HepG2 (cell line): ENCODE measurements around the gene INTS15. TPM values are rescaled to one million over a fixed set of nuclear protein-coding genes. Genes with fewer than 3 reads are reported as not detected.
A peak's percentile ranks its signal among the peaks of the same experiment; 100 is the strongest.

Experiments
- ATAC-seq: fragments of 200-7000 bp; cut with Tn5 transposase; 3 replicates; pipeline ENCODE4 v1.9.1; 2020; ENCODE audit warnings: mild to moderate bottlenecking, moderate library complexity
- BruUV-seq: library from RNA; stranded (reverse); fragments of 400-500 nt; replicated peaks from 2 replicates; lab custom pipeline; 2021; lab: Mats Ljungman, UMichigan
- CTCF ChIA-PET: fragments of 300-600 bp; formaldehyde crosslinking; extraction: SDS; loops from one replicate; lab custom pipeline; 2021; ENCODE audit warnings: low total read pairs, inconsistent platforms, low intra/inter-chr PET ratio; lab: Yijun Ruan, JAX
- POLR2A ChIA-PET: fragments of 350-600 bp; sonication (Branson Sonifier 250); formaldehyde crosslinking; loops from one replicate; lab custom pipeline; 2020; ENCODE audit warnings: antibody characterized with exemption, inconsistent platforms; lab: Yijun Ruan, JAX
- DNase-seq: peaks from one replicate; pipeline ENCODE4 v3.0.0-alpha.2; 2015; ENCODE audit warnings: low spot score
- FAIRE-seq: peaks from 3 replicates; lab custom pipeline; 2011; peaks lifted over from hg19 to GRCh38; lab: Jason Lieb, UNC
- H2AFZ ChIP-seq: one replicate; pipeline ENCODE4 v1.6.1; 2011; ENCODE audit warnings: low read length, inconsistent platforms
- H3K27ac ChIP-seq: fragments of 300-600 bp; 3 replicates; pipeline ENCODE4 v1.8.0; 2011; ENCODE audit warnings: mixed run types, mild to moderate bottlenecking, mixed read lengths, low read length, inconsistent platforms; ENCODE audit not compliant: insufficient read depth; ENCODE audit errors: extremely low read length
- H3K27me3 ChIP-seq, 2 experiments: fragments of 200-600 bp in 1 of 2; 2 replicates in 1 of 2; 3 replicates in 1 of 2; pipeline versions ENCODE4 v1.6.0 to v1.8.0; 2011; ENCODE audit warnings: low read length in 2 of 2, mild to moderate bottlenecking in 2 of 2, moderate library complexity in 2 of 2, inconsistent platforms in 1 of 2; ENCODE audit not compliant: insufficient read depth in 2 of 2, control insufficient read depth in 1 of 2
- H3K36me3 ChIP-seq, 2 experiments: fragments of 200-600 bp in 1 of 2; replicated peaks in 1 of 2; 2 replicates in 1 of 2; 3 replicates in 1 of 2; pipeline versions ENCODE4 v1.5.1 to v1.8.0; 2011; ENCODE audit warnings: low read length in 2 of 2, inconsistent platforms in 1 of 2; ENCODE audit not compliant: insufficient read depth in 2 of 2, control insufficient read depth in 1 of 2
- H3K4me1 ChIP-seq: 2 replicates; pipeline ENCODE4 v1.5.1; 2012; ENCODE audit warnings: low read length, inconsistent platforms; ENCODE audit not compliant: insufficient read depth
- H3K4me2 ChIP-seq: 2 replicates; pipeline ENCODE4 v1.6.0; 2011; ENCODE audit warnings: low read depth, low read length, inconsistent platforms
- H3K4me3 ChIP-seq, 3 experiments: fragments of 200-600 bp in 1 of 3; sonication (generic), shearing (Covaris generic) in 1 of 3; replicated peaks in 1 of 3; 2 replicates each; pipeline ENCODE4 v1.5.1; 2011 to 2016; ENCODE audit warnings: low read length in 3 of 3, inconsistent platforms in 2 of 3, low read depth in 2 of 3, mild to moderate bottlenecking in 2 of 3, control low read depth in 1 of 3, mixed read lengths in 1 of 3; ENCODE audit not compliant: insufficient read depth in 1 of 3
- H3K79me2 ChIP-seq: one replicate; pipeline ENCODE4 v1.6.1; 2011; ENCODE audit warnings: low read length, inconsistent platforms; ENCODE audit not compliant: insufficient read depth
- H3K9ac ChIP-seq: 2 replicates; pipeline ENCODE4 v1.6.0; 2011; ENCODE audit warnings: mild to moderate bottlenecking, low read depth, low read length, inconsistent platforms; ENCODE audit not compliant: insufficient read depth
- H3K9me3 ChIP-seq: 2 replicates; pipeline ENCODE4 v1.5.1; 2012; ENCODE audit warnings: mild to moderate bottlenecking, low read length
- H4K20me1 ChIP-seq: 2 replicates; pipeline ENCODE4 v1.6.0; 2011; ENCODE audit warnings: inconsistent platforms, mild to moderate bottlenecking, low read length, moderate library complexity; ENCODE audit not compliant: insufficient read depth
- ETV5 ChIP-seq: IDR thresholded peaks from 2 replicates; pipeline ENCODE4 v1.6.1; 2018; ENCODE audit warnings: missing biosample characterization, missing genetic modification reagents, inconsistent platforms, borderline replicate concordance
- GTF2F1 ChIP-seq: fragments of 150-350 bp; IDR thresholded peaks from 2 replicates; pipeline ENCODE4 v1.6.1; 2014; ENCODE audit warnings: low read length
- HNRNPLL ChIP-seq: fragments of 200-400 bp; formaldehyde crosslinking; IDR thresholded peaks from 2 replicates; pipeline ENCODE4 v1.6.1; 2017; ENCODE audit warnings: mild to moderate bottlenecking, low read depth, low read length; ENCODE audit not compliant: poor library complexity, severe bottlenecking
- IKZF1 ChIP-seq: fragments of 450-650 bp; IDR thresholded peaks from 2 replicates; pipeline ENCODE4 v1.7.1; 2016
- KLF11 ChIP-seq: IDR thresholded peaks from 2 replicates; pipeline ENCODE4 v1.6.1; 2016; ENCODE audit warnings: missing compliant biosample characterization
- MEIS2 ChIP-seq: sonication (generic); formaldehyde crosslinking; IDR thresholded peaks from 2 replicates; pipeline ENCODE4 v1.9.0; 2021; ENCODE audit warnings: mild to moderate bottlenecking, missing genetic modification reagents
- PBX2 ChIP-seq: IDR thresholded peaks from 2 replicates; pipeline ENCODE4 v1.6.1; 2016; ENCODE audit warnings: control low read depth
- POLR2A ChIP-seq, 2 experiments: IDR thresholded peaks; 2 replicates each; pipeline ENCODE4 v1.6.1; 2011; ENCODE audit warnings: low read depth in 2 of 2, low read length in 2 of 2, mild to moderate bottlenecking in 1 of 2, moderate library complexity in 1 of 2; ENCODE audit not compliant: insufficient read depth in 1 of 2
- RXRB ChIP-seq: IDR thresholded peaks from 2 replicates; pipeline ENCODE4 v1.6.1; 2016; ENCODE audit warnings: borderline replicate concordance, missing genetic modification reagents, missing compliant biosample characterization
- SIX4 ChIP-seq: sonication (generic); formaldehyde crosslinking; IDR thresholded peaks from 2 replicates; pipeline ENCODE4 v1.4.0; 2020; ENCODE audit warnings: missing genetic modification reagents
- SKI ChIP-seq: fragments of 450-650 bp; IDR thresholded peaks from one replicate; pipeline ENCODE4 v1.6.1; 2018; ENCODE audit warnings: mild to moderate bottlenecking; ENCODE audit not compliant: partially characterized antibody
- TIGD3 ChIP-seq: sonication (generic); formaldehyde crosslinking; IDR thresholded peaks from 2 replicates; pipeline ENCODE4 v1.5.1; 2020; ENCODE audit warnings: mild to moderate bottlenecking, missing genetic modification reagents, borderline replicate concordance
- ZBTB7A ChIP-seq: sonication (generic); formaldehyde crosslinking; IDR thresholded peaks from 2 replicates; pipeline ENCODE4 v1.8.0; 2022; ENCODE audit warnings: mild to moderate bottlenecking, missing genetic modification reagents
- ZKSCAN8 ChIP-seq: IDR thresholded peaks from 2 replicates; pipeline ENCODE4 v1.6.1; 2016; ENCODE audit warnings: borderline replicate concordance, missing genetic modification reagents, missing compliant biosample characterization
- ZMAT3 ChIP-seq: sonication (generic); formaldehyde crosslinking; conservative IDR thresholded peaks from 2 replicates; pipeline ENCODE4 v1.7.0; 2021; ENCODE audit warnings: missing genetic modification reagents
- ZNF281 ChIP-seq: sonication (generic); formaldehyde crosslinking; IDR thresholded peaks from 2 replicates; pipeline ENCODE4 v1.4.0; 2020; ENCODE audit warnings: missing genetic modification reagents, borderline replicate concordance
- ZNF800 ChIP-seq: sonication (generic); formaldehyde crosslinking; IDR thresholded peaks from 2 replicates; pipeline ENCODE4 v1.4.0; 2020; ENCODE audit warnings: missing genetic modification reagents
- ZSCAN31 ChIP-seq: sonication (generic); formaldehyde crosslinking; IDR thresholded peaks from 2 replicates; pipeline ENCODE4 v1.5.0; 2020; ENCODE audit warnings: low read depth, mild to moderate bottlenecking, missing genetic modification reagents
- WGBS: methylation state at CpG from one replicate; pipeline ENCODE4 v1.1.6; 2017; ENCODE audit warnings: low lambda C conversion rate; 5-methylcytosine and 5-hydroxymethylcytosine counted together
- in situ Hi-C: cut with HindIII; loops from 2 replicates; pipeline ENCODE4 v1.10.0; 2017; ENCODE audit warnings: low pct_unique_long_range_greater_than_20kb; ENCODE audit not compliant: extremely low pct_ligation_motif_present
- intact Hi-C: fragments of 100-400 bp; cut with micrococcal nuclease; formaldehyde crosslinking; loops from one replicate; pipeline ENCODE4 v1.10.0; 2022; ENCODE audit not compliant: unreplicated experiment
- polyA plus RNA-seq, 8 experiments: library from polyadenylated mRNA; depleted of rRNA in 3 of 8; stranded (reverse) in 7 of 8; unstranded in 1 of 8; fragments of >200 nt; fragmentation: Illumina TruSeq in 4 of 8; extraction: Trizol in 4 of 8; gene quantifications; 2 replicates each; pipeline versions ENCODE4 v1.2.1 to v1.2.3, GENCODE V29; 2011 to 2016; ENCODE audit warnings: low read depth in 4 of 8, missing spikeins in 1 of 8, mixed read lengths in 1 of 8; ENCODE audit not compliant: insufficient read depth in 1 of 8
- total RNA-seq, 5 experiments: library from RNA; depleted of rRNA; stranded (reverse); fragments of >200 nt; fragmentation: Illumina TruSeq; extraction: Trizol; gene quantifications; 2 replicates each; pipeline ENCODE4 v1.2.3, GENCODE V29; 2016; ENCODE audit warnings: low read depth in 1 of 5

INTS15 gene
- total and polyA plus RNA-seq, 2 of the 13 experiments (the other 11 are each of a cell fraction or from before 2014, with no cell fraction given), result 16.3 to 25.7 TPM

GRCh38 chr7:6614953-6615722 lies 25.3 kb downstream of the INTS15 start, which contains the start of gene ZNF853:
Gene ZNF853 (plus strand): TSS chr7:6615610. CDS start chr7:6616175, 565 bp downstream.
- ChIA-PET CTCF (no interaction called here), POLR2A (no interaction called here)
- Histone ChIP-seq H3K27ac (peak within 1 kb of the TSS; percentile 60), H3K4me2 (peak within 1 kb of the TSS; percentile 85), H3K4me1 (peaks cover 21% of the 10 kb centered on the region), H3K27me3 (no peaks in the 10 kb centered on the region; a peak in 2 of 5 replicates), H3K9ac (peak within 1 kb of the TSS; percentile 68), H3K79me2 (no peaks in the 10 kb centered on the region), H2AFZ (no peak within 1 kb of the TSS), H3K4me3 (peak within 1 kb of the TSS; percentile 74 to 84 (median 83)), H4K20me1 (no peaks in the 10 kb centered on the region), H3K9me3 (no peaks in the 10 kb centered on the region), H3K36me3 (no peaks in the 10 kb centered on the region)
- intact Hi-C loops, result no loop called here
- DNase-seq (no peak), ATAC-seq (peak; percentile 78), FAIRE-seq (no peak)
- WGBS, result 0% methylated on average over 6 of the region's 91 CpGs
- in situ Hi-C loops, result no loop called here
- BruUV-seq, result no TSS peak
- TF ChIP-seq ZNF281 (CRISPR knock-in tag) (no peak), PBX2 (CRISPR knock-in tag) (no peak), ZNF800 (peak; percentile 91), ZSCAN31 (CRISPR knock-in tag) (peak; percentile 43; the same call in 1 of the 2 replicates), TIGD3 (CRISPR knock-in tag) (no peak), ZBTB7A (CRISPR knock-in tag) (0 out of 2 replicates have a peak, but pooled peaks have one; percentile 46), GTF2F1 (no peak), ETV5 (CRISPR knock-in tag) (peak; percentile 12; the same call in 1 of the 2 replicates), RXRB (CRISPR knock-in tag) (peak; percentile 51; the same call in 1 of the 2 replicates), KLF11 (CRISPR knock-in tag) (no peak), ZKSCAN8 (no peak), HNRNPLL (peak; percentile 21), SIX4 (CRISPR knock-in tag) (no peak), IKZF1 (no peak), MEIS2 (CRISPR knock-in tag) (no peak), SKI (peak; percentile 60), ZMAT3 (CRISPR knock-in tag) (no peak), POLR2A (IDR thresholded peaks at IDR 0.05; ENCODE audit: insufficient read depth in 1 of 2, low read depth in 2 of 2, low read length in 2 of 2) (0 out of 4 replicates have a peak, but pooled peaks of 1 of the 2 experiments have one; percentile 31)
